GM19328 (cell line): ENCODE data around the gene IRX3.

Source experiments
- ATAC-seq: cut with Tn5 transposase; IDR thresholded peaks from one replicate; pipeline ENCODE4 v1.9.1; 2021; ENCODE audit warnings: mild to moderate bottlenecking, moderate library complexity; ENCODE audit not compliant: unreplicated experiment

IRX3 gene

DNA sequence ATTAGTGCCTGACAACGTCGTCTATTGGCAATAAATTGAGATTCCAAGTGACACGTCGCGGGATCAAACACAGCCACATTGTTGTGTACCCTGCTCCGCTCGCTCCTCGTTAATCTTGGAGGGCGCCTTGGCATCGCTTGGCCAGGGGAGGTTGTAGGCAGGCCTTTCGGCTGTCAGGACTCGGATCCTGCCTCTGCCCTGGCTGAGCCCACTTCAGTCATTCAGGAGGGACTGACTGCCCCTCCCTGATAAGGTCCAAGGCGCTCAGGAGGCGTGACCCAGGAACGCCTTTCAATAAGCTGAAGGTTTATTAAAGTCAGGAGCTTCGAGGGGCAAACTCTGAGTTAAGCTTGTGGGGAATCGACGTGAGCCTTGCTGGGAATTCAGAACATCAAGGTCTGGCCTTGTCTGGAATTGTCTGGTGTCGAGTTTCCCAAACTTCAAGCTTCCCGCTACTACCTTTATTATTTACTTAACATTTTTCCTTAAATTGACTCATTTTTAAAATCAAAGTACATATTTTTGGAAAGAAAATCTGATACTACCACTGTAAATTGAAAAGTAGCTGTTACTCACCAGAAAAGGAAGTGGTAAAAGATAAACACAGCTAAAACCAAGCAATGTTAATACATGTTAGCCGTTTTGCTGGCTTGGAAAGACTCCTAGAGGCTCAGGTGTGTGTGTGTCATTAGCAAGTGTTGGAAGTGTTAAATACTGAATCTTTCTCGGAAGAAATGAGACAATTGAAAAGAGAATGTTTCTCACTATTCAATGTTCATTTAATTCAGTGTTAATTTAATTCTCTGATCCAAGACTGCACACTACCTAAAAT lies 5.3 kb upstream of the IRX3 start:
- no peak for ATAC-seq

- ATAC-seq, result no peak
These were observed 4.5 kb upstream of the IRX3 start for GRCh38 chr16:54290833-54291655.

DNA sequence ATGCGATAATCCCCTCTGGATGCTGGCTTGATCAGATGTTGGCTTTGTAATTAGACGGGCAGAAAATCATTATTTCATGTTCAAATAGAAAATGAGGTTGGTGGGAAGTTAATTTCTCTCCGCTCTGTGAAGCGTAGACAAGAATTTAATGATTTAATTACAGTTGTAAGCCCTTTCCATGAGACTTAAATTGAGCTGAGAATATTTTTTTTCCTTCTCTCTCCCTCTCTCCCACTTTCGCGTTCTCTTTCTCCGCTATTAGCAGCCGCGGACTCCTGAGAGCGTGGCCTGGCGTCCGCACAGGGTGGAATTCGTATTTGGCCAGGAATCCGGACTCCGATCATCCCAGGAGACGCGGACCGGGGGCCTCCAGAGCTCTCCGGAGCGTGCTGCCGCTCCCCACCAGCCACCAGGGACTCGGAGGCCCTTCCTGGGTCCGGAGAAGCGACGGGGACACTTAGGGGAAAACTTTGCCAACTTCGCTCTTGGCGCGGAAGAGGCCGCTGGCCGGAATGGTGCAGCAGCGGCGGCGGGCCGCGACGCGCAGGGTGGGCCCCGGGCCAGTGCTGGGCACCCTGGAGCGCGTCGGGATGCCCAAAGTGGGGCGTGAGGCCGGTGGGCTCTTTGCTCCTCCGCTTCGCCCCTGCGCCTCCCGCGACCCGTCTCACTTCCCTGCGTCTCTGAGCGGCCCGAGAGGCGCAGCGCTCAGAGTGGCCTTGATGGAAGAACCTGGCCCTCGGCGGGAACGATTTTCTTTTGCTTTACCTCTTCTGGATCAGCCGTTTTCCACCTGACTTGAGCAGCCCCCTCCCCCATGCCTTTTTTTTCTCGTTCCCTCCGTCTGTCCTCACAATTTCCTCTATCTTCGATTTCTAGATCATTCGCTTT lies 3.6 kb upstream of the IRX3 start:
- ATAC-seq, result no peak

- no peak for ATAC-seq
These were observed 2.8 kb upstream of the IRX3 start for GRCh38 chr16:54289242-54289944.

GRCh38 chr16:54288835-54289241 lies 2.3 kb upstream of the IRX3 start:
- ATAC-seq, result no peak

GRCh38 chr16:54288030-54288834 lies 1.6 kb upstream of the IRX3 start:
- no peak for ATAC-seq

- ATAC-seq, result no peak
These were observed 793 bp upstream of the IRX3 start for GRCh38 chr16:54287131-54288029.

DNA sequence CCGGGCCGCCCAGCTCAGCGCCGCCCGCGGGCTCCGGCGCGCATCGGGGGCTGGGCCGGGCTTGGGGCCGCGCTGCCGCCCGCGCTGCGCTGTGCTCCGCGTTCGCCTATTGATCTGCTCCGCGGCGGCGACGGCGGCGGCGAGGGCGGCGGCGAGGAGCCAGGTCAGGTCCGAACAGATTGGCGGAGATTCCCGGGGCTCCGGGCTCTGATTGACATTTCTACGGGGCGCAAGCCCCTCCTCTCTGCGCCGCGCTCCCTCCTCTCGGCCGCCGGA lies 559 bp downstream of the IRX3 start:
- no peak for ATAC-seq

DNA sequence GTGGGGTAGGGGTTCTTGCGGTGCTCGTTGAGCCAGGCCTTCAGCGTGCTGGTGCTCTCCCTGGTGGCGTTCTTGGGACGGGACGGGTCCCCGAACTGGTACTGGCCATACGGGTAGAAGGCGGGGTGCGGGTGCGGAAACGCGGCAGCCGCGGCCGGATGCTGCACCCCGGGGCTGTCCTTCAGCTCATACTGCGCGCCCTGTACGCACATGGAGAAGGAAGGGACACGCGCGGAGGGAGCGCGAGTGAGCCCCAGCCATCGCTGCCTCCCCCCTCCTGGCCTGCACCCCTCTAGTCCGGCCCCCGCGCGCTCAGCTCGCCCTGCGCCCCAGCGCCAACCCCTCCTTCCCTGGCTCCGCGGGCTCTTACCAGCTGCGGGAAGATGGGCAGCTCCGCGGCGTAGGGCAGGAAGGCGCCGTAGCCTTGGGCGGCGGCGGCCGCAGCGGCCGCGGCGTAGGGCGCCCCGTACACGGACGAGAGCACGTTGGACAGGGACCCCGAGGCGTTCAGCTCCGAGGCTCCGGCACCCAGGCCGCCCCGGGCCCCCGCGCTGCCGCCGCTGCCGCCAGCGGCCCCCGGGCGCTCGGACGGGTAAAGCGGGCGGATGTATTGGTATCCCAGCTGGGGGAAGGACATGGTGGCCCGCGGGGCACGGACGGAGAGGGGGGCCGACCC lies 1.0 kb downstream of the IRX3 start:
- ATAC-seq, result no peak

DNA sequence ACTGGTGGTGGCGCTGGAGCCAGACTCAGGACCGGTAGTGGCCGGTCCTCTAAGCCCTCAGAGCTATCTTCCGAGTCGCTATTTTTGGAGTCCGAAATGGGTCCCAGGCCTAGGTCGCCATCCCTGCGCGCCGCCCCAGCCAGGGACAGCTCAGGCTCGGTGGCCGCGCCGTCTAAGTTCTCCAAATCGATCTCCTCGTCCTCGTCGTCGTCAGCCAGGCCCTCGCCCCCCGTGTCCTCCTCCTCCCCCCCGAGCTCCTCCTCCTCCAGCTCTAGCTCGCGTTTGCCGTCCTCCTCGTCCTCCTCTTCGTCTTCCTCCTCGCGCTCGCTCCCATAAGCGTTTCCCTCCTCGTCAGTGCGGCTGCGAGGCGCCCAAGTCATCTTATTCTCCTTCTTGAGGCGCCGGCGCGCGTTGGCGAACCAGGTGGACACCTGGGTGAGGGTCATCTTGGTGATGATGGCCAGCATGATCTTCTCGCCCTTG lies 1.6 kb downstream of the IRX3 start:
- ATAC-seq, result no peak

GRCh38 chr16:54284319-54284930 lies 2.2 kb downstream of the IRX3 start:
- ATAC-seq, result no peak

GRCh38 chr16:54283725-54284318 lies 2.8 kb downstream of the IRX3 start:
- no peak for ATAC-seq

GRCh38 chr16:54282928-54283724 lies 3.5 kb downstream of the IRX3 start:
- no peak for ATAC-seq

- no peak for ATAC-seq
These were observed 4.2 kb downstream of the IRX3 start for GRCh38 chr16:54282202-54282927.

DNA sequence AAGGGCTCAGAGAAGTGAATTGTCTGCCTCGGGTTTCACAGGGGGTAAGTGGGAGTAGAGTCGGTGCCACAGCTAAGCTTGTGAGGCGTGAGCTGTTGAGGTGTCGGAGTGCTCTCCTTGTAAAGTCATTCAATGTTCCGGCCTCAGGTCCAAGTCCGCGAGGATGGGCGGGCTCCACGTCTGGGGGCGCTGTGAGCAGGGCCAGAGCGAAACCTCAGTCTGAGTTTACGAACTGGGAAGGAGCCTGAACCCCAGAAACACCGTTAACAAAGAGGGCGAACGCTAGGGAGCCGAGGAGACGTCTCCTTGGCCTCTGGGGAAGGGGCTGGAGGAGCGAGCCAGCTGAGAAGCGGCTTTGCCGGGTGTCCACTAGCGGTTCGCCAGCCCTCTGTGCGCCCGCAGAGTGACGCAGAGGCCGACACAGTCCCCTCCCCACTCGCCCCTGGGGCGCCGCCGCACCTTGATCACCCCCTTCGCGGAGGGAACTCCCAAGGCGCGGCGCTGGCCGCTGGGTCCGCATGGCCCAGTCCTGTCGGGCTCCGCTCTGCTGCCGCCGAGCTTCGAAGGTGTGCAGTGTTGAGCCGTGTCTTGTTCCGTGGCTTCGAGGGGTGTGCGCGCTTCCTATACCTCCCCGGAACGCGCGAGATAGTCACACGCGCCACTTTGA lies 4.9 kb downstream of the IRX3 start:
- no peak for ATAC-seq
